HepG2 (cell line): ENCODE data around the gene TRPM5. TPM values are rescaled to one million over a fixed set of nuclear protein-coding genes. Genes with fewer than 3 reads are reported as not detected.

Source experiments
- ELF3 ChIP-seq: IDR thresholded peaks from 2 replicates; pipeline ENCODE4 v1.6.1; 2016; ENCODE audit warnings: missing genetic modification reagents, missing compliant biosample characterization
- FIP1L1 ChIP-seq: fragments of 200-400 bp; formaldehyde crosslinking; IDR thresholded peaks from 2 replicates; pipeline ENCODE4 v1.6.1; 2018; ENCODE audit warnings: low read depth, mild to moderate bottlenecking, low read length, moderate library complexity, borderline replicate concordance; ENCODE audit not compliant: insufficient read depth
- FOXJ3 ChIP-seq: sonication (generic); formaldehyde crosslinking; IDR thresholded peaks from 2 replicates; pipeline ENCODE4 v1.4.0; 2020; ENCODE audit warnings: missing genetic modification reagents, mild to moderate bottlenecking, borderline replicate concordance
- FOXO1 ChIP-seq: sonication (generic); formaldehyde crosslinking; IDR thresholded peaks from 2 replicates; pipeline ENCODE4 v1.4.0; 2020; ENCODE audit warnings: missing genetic modification reagents
- IRX3 ChIP-seq: sonication (generic); formaldehyde crosslinking; IDR thresholded peaks from 2 replicates; pipeline ENCODE4 v1.8.1; 2023; ENCODE audit warnings: mild to moderate bottlenecking, low read depth, missing genetic modification reagents, borderline replicate concordance
- NFKB2 ChIP-seq: sonication (generic); formaldehyde crosslinking; IDR thresholded peaks from 2 replicates; pipeline ENCODE4 v1.4.0; 2020; ENCODE audit warnings: missing genetic modification reagents, borderline replicate concordance
- NFYB ChIP-seq: sonication (generic); formaldehyde crosslinking; IDR thresholded peaks from 2 replicates; pipeline ENCODE4 v1.4.0; 2020; ENCODE audit warnings: missing genetic modification reagents
- NR1H2 ChIP-seq: sonication (generic); formaldehyde crosslinking; IDR thresholded peaks from 2 replicates; pipeline ENCODE4 v1.8.1; 2022; ENCODE audit warnings: low read depth, missing genetic modification reagents, borderline replicate concordance
- PLRG1 ChIP-seq: fragments of 450-650 bp; conservative IDR thresholded peaks from 2 replicates; pipeline ENCODE4 v1.6.1; 2016
- RXRA ChIP-seq: sonication (generic); formaldehyde crosslinking; IDR thresholded peaks from 2 replicates; pipeline ENCODE4 v1.5.1; 2020; ENCODE audit warnings: missing genetic modification reagents
- SMARCE1 ChIP-seq: fragments of 450-650 bp; IDR thresholded peaks from 2 replicates; pipeline ENCODE4 v1.6.1; 2017; ENCODE audit warnings: borderline replicate concordance
- SRSF1 ChIP-seq: fragments of 200-400 bp; formaldehyde crosslinking; optimal IDR thresholded peaks from 2 replicates; pipeline ENCODE3; 2017; ENCODE audit warnings: mild to moderate bottlenecking, low read depth, low read length, moderate library complexity
- ZNF329 ChIP-seq: sonication (generic); formaldehyde crosslinking; IDR thresholded peaks from 2 replicates; pipeline ENCODE4 v1.9.0; 2021; ENCODE audit warnings: low read depth, mild to moderate bottlenecking, missing genetic modification reagents
- ZNF569 ChIP-seq: sonication (generic); formaldehyde crosslinking; IDR thresholded peaks from 2 replicates; pipeline ENCODE4 v1.5.0; 2020; ENCODE audit warnings: mild to moderate bottlenecking, missing genetic modification reagents, moderate library complexity, borderline replicate concordance
- ZNF674 ChIP-seq: sonication (generic); formaldehyde crosslinking; IDR thresholded peaks from 2 replicates; pipeline ENCODE4 v1.5.0; 2020; ENCODE audit warnings: low read depth, mild to moderate bottlenecking, missing genetic modification reagents
- ZNF703 ChIP-seq: sonication (generic); formaldehyde crosslinking; IDR thresholded peaks from 2 replicates; pipeline ENCODE4 v1.5.1; 2020; ENCODE audit warnings: missing genetic modification reagents, mild to moderate bottlenecking, moderate library complexity, borderline replicate concordance
- ZNF737 ChIP-seq: sonication (generic); formaldehyde crosslinking; IDR thresholded peaks from 2 replicates; pipeline ENCODE4 v1.5.0; 2020; ENCODE audit warnings: missing genetic modification reagents, mild to moderate bottlenecking, borderline replicate concordance
- ZNF773 ChIP-seq: sonication (generic); formaldehyde crosslinking; IDR thresholded peaks from 2 replicates; pipeline ENCODE4 v1.4.0; 2020; ENCODE audit warnings: missing genetic modification reagents, borderline replicate concordance
- ZNF781 ChIP-seq: sonication (generic); formaldehyde crosslinking; IDR thresholded peaks from 2 replicates; pipeline ENCODE4 v1.5.1; 2020; ENCODE audit warnings: borderline replicate concordance, mild to moderate bottlenecking, missing genetic modification reagents; ENCODE audit errors: not compliant biosample characterization
- polyA plus RNA-seq, 8 experiments: library from polyadenylated mRNA; depleted of rRNA in 3 of 8; stranded (reverse) in 7 of 8; unstranded in 1 of 8; fragments of >200 nt; fragmentation: Illumina TruSeq in 4 of 8; extraction: Trizol in 4 of 8; gene quantifications; 2 replicates each; pipeline versions ENCODE4 v1.2.1 to v1.2.3, GENCODE V29; 2011 to 2016; ENCODE audit warnings: low read depth in 4 of 8, missing spikeins in 1 of 8, mixed read lengths in 1 of 8; ENCODE audit not compliant: insufficient read depth in 1 of 8
- total RNA-seq, 5 experiments: library from RNA; depleted of rRNA; stranded (reverse); fragments of >200 nt; fragmentation: Illumina TruSeq; extraction: Trizol; gene quantifications; 2 replicates each; pipeline ENCODE4 v1.2.3, GENCODE V29; 2016; ENCODE audit warnings: low read depth in 1 of 5
- TF ChIP-seq, protein P1 (sequence below): sonication (generic); formaldehyde crosslinking; IDR thresholded peaks from 2 replicates; pipeline ENCODE4 v1.5.0; 2020; ENCODE audit warnings: missing genetic modification reagents, mild to moderate bottlenecking, borderline replicate concordance
- TF ChIP-seq, protein P2 (sequence below): sonication (generic); formaldehyde crosslinking; IDR thresholded peaks from 2 replicates; pipeline ENCODE4 v1.4.0; 2020; ENCODE audit warnings: missing genetic modification reagents; ENCODE audit errors: not compliant biosample characterization
- TF ChIP-seq, protein P3 (sequence below): sonication (generic); formaldehyde crosslinking; IDR thresholded peaks from 2 replicates; pipeline ENCODE4 v1.5.1; 2020; ENCODE audit warnings: mild to moderate bottlenecking, missing genetic modification reagents, borderline replicate concordance

The TRPM5 gene
- total and polyA plus RNA-seq, 2 of the 13 experiments (the other 11 are each of a cell fraction or from before 2014, with no cell fraction given), result 0.12 TPM; not detected in 1

DNA sequence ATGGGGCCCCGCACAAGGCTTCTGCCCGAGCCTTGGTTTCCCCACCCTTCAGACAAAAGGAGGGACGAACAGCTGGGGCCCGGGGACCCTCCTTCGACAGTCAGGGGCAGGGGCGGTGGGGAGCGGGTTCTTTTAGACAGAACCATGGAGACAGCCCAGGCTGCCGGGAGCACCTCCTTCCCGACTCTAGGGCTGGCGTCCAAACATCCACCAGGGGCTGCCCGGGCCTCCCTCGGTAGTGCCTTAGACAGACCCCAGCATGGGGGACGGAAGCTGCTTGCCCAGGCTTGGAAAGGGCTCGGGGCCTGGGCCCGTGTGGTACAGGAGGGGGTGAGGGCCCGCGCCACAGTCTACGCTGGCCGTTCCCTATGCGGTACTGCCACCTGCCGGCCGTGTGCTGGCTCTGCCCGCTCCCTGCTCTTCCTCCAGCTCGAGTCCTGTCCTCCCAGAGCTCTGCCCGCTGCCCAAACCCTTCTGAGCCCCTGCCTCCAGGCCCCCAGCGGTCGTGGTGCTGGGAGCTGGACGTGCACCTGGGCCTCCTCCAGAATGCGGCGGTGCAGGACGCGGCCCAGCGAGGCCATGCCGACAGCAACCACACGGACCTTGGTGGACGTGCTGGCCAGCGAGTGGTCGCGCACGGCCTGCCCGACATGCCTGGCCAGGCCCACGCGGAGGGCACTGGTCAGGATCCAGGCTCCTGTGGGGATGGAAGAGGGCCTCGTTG, 23.6 kb downstream of the TRPM5 start (continued):
- TF ChIP-seq, protein P1, sequence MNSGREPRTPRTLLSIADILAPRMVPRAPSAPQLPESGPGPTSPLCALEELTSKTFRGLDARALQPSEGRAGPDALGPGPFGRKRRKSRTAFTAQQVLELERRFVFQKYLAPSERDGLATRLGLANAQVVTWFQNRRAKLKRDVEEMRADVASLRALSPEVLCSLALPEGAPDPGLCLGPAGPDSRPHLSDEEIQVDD (CRISPR knock-in tag), result no peak
- TF ChIP-seq ZNF674 (no peak), ZNF569 (CRISPR knock-in tag) (no peak), PLRG1 (no peak), FIP1L1 (no peak), ELF3 (CRISPR knock-in tag) (no peak), NFYB (CRISPR knock-in tag) (no peak), NR1H2 (CRISPR knock-in tag) (no peak), SRSF1 (no peak), FOXO1 (CRISPR knock-in tag) (no peak), ZNF773 (CRISPR knock-in tag) (no peak), ZNF703 (CRISPR knock-in tag) (no peak), IRX3 (no peak), ZNF781 (no peak), RXRA (no peak), SMARCE1 (no peak), ZNF737 (no peak), NFKB2 (CRISPR knock-in tag) (no peak), ZNF329 (CRISPR knock-in tag) (no peak), FOXJ3 (no peak)
- TF ChIP-seq, protein P2, sequence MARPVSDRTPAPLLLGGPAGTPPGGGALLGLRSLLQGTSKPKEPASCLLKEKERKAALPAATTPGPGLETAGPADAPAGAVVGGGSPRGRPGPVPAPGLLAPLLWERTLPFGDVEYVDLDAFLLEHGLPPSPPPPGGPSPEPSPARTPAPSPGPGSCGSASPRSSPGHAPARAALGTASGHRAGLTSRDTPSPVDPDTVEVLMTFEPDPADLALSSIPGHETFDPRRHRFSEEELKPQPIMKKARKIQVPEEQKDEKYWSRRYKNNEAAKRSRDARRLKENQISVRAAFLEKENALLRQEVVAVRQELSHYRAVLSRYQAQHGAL (CRISPR knock-in tag), result no peak
- TF ChIP-seq, protein P3, sequence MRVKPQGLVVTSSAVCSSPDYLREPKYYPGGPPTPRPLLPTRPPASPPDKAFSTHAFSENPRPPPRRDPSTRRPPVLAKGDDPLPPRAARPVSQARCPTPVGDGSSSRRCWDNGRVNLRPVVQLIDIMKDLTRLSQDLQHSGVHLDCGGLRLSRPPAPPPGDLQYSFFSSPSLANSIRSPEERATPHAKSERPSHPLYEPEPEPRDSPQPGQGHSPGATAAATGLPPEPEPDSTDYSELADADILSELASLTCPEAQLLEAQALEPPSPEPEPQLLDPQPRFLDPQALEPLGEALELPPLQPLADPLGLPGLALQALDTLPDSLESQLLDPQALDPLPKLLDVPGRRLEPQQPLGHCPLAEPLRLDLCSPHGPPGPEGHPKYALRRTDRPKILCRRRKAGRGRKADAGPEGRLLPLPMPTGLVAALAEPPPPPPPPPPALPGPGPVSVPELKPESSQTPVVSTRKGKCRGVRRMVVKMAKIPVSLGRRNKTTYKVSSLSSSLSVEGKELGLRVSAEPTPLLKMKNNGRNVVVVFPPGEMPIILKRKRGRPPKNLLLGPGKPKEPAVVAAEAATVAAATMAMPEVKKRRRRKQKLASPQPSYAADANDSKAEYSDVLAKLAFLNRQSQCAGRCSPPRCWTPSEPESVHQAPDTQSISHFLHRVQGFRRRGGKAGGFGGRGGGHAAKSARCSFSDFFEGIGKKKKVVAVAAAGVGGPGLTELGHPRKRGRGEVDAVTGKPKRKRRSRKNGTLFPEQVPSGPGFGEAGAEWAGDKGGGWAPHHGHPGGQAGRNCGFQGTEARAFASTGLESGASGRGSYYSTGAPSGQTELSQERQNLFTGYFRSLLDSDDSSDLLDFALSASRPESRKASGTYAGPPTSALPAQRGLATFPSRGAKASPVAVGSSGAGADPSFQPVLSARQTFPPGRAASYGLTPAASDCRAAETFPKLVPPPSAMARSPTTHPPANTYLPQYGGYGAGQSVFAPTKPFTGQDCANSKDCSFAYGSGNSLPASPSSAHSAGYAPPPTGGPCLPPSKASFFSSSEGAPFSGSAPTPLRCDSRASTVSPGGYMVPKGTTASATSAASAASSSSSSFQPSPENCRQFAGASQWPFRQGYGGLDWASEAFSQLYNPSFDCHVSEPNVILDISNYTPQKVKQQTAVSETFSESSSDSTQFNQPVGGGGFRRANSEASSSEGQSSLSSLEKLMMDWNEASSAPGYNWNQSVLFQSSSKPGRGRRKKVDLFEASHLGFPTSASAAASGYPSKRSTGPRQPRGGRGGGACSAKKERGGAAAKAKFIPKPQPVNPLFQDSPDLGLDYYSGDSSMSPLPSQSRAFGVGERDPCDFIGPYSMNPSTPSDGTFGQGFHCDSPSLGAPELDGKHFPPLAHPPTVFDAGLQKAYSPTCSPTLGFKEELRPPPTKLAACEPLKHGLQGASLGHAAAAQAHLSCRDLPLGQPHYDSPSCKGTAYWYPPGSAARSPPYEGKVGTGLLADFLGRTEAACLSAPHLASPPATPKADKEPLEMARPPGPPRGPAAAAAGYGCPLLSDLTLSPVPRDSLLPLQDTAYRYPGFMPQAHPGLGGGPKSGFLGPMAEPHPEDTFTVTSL (CRISPR knock-in tag), result no peak
